GM18520 (cell line): ENCODE data around the gene ELF3.
A peak's percentile ranks its signal among the peaks of the same experiment; 100 is the strongest.
"Not testable (repeated sequence)": the region's sequence is repeated elsewhere in the genome, so short reads cannot be mapped to it uniquely, and the experiment has no call there.

Experiments
- ATAC-seq: cut with Tn5 transposase; IDR thresholded peaks from one replicate; pipeline ENCODE4 v1.9.1; 2021; ENCODE audit not compliant: unreplicated experiment

ELF3 gene

GRCh38 chr1:202007805-202008489 lies 2.4 kb upstream of the ELF3 start:
- no peak for ATAC-seq

- ATAC-seq = peak; percentile 33
These were observed 834 bp upstream of the ELF3 start for GRCh38 chr1:202009326-202010179.

GRCh38 chr1:202011994-202012393 lies 1.6 kb downstream of the ELF3 start:
- ATAC-seq = no peak

- no peak for ATAC-seq
These were observed 2.4 kb downstream of the ELF3 start for GRCh38 chr1:202012544-202013478.

GRCh38 chr1:202013603-202014002 lies 3.2 kb downstream of the ELF3 start:
- no peak for ATAC-seq

GRCh38 chr1:202014060-202014459 lies 3.7 kb downstream of the ELF3 start:
- no peak for ATAC-seq

- ATAC-seq = no peak
These were observed 4.7 kb downstream of the ELF3 start for GRCh38 chr1:202014915-202015661.

- no peak for ATAC-seq
These were observed 5.2 kb downstream of the ELF3 start for GRCh38 chr1:202015662-202015937.

GRCh38 chr1:202016022-202016810 lies 5.8 kb downstream of the ELF3 start:
- no peak for ATAC-seq

GRCh38 chr1:202016811-202017748 lies 6.7 kb downstream of the ELF3 start:
- no peak for ATAC-seq

- ATAC-seq = no peak
These were observed 7.5 kb downstream of the ELF3 start for GRCh38 chr1:202017749-202018467.

GRCh38 chr1:202018468-202019234 lies 8.3 kb downstream of the ELF3 start:
- no peak for ATAC-seq

- ATAC-seq = not testable (repeated sequence)
These were observed 8.8 kb downstream of the ELF3 start for GRCh38 chr1:202019235-202019558.

- ATAC-seq = no peak
These were observed 12.6 kb downstream of the ELF3 start for GRCh38 chr1:202023001-202023433.

- ATAC-seq = no peak
These were observed 18.8 kb downstream of the ELF3 start for GRCh38 chr1:202029171-202029665.

GRCh38 chr1:202029727-202030126 lies 19.3 kb downstream of the ELF3 start:
- ATAC-seq = no peak

GRCh38 chr1:202031796-202032195 lies 21.4 kb downstream of the ELF3 start:
- ATAC-seq = no peak
